Myocyte (in vitro differentiated cells): ENCODE data around the gene RAB4A. TPM values are rescaled to one million over a fixed set of nuclear protein-coding genes. Genes with fewer than 3 reads are reported as not detected.
"Not testable (repeated sequence)": the region's sequence is repeated elsewhere in the genome, so short reads cannot be mapped to it uniquely, and the experiment has no call there.

Experiments used
- DNase-seq: peaks from one replicate; pipeline ENCODE4 v3.0.0-alpha.2; 2012; ENCODE audit warnings: low read depth
- total RNA-seq: library from RNA; depleted of rRNA; stranded (reverse); fragments of >200 nt; gene quantifications from 2 replicates; pipeline ENCODE4 v1.2.3, GENCODE V29; 2014

Gene RAB4A
- total RNA-seq, 1 donor from 2014 or later: 18.7 TPM

DNA sequence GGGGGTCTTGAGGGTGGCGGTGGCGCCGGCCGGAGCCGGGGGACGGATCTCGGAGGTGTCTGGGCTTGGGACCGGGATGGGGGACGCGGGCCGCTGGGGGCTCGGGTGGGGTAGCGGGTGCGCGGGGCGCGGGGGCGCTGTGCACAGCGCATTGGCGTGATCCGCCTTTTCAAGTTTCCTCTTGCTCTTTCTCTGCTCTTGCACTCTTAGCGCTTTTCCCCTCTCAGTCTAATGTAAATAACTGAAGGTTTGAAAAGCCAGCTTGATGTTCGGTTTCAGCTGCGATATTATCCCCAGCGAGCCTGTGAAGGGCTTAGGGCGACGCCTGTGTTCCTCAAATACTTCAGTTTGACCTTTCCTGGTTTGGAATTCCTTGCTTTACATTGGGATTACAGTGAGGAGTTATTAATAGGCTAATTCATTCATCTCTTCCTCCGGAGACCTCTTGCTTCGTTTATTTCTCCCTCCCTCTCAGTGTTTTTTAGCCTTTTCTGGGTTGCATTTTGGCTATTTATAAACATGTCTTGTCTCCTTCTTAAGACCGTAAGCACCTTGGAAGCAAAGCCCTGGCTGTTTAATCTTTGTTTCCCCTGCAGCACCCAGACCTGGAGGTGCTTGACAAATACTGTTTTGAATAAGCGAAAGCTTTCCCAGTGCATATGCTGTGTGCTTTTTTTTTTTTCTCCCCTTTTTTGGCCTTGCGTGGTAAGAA, 693 bp downstream of the RAB4A start:
- peak; percentile 27 for DNase-seq

DNA sequence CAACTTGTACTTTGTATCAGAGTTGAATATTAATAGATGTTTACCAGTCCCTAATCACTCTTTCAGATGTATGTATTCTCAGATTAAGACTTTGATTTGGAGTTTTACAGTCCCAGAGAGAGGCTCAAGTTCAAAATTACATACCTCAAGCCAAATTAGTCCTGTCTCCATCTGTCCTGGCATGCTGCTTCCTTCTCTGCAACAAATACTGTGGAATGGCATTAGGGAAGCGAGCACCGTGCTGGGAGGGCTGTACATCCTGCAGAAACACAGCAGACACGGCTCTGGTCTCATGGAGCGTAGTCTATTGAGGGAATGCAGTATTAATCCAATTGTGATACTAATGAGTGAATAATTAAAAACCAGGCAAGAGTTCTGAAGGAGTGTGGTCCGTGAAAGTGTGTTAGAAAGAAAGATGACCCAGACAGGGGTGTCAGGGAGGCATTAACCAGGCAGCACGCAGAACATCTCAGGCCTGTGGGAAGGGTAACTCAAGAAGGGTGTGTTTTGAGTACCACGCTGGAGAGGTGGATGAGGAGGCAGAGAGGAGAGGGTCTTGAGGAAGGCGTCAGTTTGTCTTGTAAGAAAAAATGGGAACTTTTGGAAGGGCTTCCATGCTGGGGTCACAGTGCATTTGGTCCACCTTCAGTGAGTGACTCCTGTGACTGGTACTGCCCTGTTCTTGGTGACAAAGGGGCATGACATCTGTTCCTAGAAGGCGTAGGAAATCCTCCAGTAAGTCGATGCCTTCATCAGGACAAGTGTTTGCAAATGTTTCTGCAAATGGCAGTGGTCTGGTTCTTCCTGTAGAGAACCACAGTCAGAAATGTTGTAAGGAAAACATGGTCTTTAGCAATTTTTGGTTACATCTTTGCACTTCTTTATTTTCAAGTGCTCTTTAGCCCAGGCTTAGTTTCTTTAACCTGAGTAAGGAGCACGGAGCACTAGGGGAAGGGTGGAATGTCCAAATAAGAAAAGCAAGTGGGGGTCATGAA, 1.6 kb downstream of the RAB4A start:
- DNase-seq: no peak

DNA sequence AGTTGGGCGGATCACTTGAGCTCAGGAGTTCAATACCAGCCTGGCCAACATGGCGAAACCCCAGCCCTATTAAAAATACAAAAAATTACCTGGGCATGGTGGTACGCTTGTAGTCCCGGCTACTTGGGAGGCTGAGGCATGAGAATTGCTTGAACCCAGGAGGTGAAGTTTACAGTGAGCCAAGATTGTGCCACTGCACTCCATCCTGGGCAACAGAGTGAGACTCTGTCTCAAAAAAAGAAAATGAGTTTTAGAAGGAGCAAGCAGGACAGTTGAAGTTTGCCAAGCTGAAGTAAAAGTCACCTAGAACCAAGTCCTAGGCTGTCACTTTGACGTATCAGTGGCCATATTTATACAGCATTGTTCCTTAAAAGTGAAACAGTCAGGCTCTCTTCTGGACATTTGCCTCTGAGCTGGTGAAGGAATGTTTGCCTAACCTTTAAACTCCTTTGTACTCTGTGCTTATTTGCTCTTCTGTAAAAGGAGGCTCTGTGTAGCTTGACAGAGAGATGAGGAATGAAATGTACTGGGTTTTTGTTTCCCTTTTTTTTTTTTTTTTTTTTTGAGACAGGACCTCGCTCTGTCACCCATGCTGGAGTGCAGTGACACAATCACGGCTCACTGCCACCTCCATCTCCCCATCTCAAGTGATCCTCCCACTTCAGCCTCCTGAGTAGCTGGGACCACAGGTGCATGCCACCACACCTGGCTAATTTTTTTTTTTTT, 2.8 kb downstream of the RAB4A start:
- DNase-seq: no peak

DNA sequence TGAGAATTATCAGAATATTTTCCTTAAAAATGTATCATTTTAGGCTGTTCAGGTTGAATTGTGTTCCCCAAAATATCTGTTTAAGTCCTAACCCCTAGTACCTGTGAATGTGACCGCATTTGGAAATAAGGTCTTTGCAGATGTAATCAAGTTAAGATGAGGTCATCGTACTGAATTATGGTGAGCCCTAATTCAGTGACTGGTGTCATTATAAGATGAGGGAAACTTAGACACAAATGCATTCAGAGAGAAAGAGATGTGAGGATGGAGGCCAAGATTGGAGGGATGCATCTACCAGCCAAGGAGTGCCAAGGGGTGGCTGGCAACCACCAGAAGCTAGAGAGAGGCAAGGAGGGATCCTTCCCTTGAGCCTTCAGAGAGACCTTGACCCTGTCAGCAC, 4.1 kb downstream of the RAB4A start:
- DNase-seq: no peak

DNA sequence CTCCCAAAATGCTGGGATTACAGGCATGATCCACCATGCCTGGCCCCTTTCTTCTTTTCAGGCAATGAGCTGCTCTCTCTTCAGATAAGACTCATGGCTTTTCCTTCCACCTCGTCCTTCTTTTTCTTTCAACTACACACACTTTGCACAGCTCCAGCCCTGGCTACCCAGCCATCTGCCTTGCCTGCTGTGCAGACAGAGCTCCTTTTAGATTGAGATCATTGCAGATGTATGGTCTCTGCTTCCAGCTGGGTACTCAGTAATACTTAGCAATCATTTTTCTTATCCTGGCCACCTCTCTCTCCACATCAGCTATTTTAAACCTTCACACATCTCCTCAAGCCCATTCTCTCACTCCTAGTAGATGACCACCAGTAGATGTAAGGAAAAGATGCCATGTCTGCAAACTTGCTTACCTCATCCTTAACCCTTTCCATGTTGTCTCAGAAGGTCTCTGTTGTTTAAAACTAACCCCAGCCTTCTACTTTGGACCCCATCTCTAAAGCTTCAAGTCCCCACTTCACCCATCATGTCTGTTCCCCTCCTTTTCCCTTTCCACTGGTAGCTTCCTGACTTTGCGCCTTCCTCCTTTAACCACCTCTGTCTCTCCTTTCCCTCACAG, 7.3 kb downstream of the RAB4A start:
- no peak for DNase-seq

DNA sequence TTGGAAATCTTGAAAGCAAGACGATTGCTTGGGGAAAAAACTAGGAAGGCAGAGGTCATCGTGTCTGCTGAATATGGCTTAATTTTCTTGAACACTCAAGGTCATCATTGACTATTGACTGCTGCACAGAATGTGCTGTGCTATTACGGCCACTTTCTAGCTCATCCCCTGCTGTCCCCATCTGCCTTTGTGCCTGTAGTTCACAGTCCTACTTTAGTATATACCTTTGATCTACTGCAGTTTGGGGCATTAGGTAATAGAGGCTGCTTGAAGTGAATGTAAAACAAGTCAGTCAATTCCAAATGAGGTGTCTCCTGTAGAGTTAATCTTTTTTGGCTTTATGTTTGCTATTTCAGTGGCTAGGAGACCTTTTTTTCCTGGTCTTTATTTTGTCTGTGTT, 8.3 kb downstream of the RAB4A start:
- no peak for DNase-seq

DNA sequence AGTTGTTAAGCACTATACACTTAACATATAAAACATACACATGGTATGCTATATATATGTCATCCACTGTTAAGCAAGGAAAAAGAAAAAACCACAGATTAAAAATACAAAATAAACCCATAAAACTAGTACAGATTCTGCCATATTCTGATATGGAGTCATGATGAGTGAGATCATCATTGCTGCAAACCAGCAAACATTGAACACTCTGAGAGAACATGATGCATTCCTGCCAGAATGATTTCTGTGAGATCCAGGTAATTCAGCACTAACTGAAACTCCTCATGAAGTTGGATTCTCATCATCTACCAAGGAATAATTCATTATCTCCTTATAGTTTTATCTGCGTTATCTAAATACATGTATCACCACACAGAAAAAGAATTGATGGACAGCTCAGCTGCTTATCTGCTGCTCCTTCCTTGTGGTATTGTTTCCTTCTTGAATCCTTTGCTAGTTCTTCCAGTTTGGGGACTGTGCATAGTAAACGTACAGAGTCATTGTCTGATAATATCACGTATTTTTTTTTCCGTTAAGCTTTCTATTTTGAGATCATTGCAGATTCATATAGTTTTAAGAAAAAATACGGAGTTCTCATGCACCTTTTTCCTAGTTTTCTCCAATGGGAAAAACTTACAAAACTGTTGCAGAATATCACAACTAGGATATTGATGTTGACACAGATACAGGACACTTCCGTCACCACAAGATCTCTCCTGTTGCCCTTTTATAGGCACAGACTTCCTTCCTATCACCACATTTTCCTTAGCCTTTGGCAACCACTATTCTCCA, 9.3 kb downstream of the RAB4A start:
- DNase-seq: no peak

DNA sequence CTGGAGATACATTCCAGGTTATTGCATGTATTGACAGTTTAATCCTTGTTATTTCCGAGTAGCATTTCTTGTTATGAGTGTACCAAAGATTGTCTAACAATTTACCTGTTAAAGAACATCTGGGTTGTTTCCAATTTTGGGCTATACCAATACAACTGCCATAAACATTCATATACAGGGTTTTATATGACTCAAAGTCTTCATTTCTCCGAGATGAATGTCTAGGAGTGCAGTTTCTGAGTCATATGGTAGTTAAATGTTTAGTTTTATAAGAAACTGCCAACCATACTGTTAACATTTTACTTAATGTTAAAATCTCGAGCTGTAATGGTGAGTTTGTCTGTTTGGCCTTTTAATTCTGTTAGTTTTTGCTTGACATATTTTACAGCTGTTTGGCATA, 10.0 kb downstream of the RAB4A start:
- no peak for DNase-seq

DNA sequence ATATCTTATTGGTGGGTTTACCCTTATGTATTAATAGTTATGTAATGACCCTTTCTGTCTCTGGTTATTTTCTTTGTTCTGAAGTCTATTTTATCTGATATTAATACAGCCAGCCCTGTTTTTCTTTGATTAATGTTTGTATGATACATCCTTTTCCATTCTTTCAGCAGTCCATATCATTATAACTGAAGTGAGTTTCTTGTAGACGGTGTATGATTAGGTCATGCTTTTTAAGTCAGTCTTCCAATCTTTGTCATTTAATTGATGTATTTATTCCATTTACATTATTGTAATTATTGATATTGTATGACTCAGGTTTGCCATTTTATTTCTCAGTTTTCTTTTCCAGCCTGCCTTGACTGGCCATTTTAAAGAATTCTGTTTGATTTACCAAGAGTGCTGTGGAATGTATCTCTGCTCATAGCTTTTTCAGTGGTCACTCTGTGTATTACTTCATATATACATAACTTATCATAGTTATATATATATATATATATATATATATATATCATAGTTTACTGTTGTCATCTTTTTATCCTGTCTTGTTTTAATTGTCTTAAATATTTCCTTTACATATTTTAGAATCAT, 10.5 kb downstream of the RAB4A start:
- DNase-seq: no peak

DNA sequence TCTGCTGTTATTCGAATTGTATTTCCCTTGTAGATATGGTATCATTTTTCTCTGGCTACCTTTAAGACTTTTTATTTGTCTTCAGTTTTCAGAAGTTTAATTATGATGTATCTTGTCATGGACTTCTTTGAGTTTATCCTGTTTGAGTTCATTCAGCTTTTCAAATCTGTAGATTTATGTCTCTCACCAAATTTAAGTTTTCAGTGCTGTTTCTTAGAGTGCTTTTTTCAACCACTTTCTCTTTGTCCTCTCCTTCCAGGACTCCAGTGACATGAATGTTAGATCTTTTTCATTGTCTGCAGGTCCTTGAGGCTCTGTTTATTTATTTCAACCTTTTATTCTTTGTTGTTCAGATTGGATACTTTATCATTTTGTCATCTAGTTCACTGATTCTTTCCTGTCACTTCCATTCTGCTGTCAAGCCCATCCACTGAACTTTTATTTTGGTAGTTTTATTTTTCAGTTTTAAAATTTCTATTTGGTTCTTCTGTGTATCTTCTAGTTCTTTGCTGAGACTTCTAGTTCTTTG, 11.4 kb downstream of the RAB4A start:
- no peak for DNase-seq

DNA sequence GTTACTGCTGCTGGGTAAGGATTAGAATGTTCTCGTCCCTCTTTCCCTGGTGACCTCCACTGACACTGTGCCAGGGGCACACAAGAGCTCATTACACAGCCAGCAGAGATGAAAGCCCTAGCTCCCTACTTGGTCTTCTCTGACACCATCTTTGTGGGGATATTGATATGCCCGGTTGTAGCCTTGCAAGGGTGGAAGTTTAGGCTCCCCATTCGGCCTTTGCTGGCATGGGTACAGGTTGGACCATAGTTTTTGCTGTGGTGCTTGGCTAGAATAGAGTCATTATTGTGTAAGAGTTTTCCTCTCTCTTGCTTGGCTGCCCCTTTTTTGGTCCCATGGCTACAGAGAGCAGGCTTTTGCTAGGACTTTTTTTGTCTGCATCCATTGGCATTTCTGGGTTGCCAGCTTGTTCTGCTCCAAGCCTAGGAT, 12.3 kb downstream of the RAB4A start:
- DNase-seq: no peak

DNA sequence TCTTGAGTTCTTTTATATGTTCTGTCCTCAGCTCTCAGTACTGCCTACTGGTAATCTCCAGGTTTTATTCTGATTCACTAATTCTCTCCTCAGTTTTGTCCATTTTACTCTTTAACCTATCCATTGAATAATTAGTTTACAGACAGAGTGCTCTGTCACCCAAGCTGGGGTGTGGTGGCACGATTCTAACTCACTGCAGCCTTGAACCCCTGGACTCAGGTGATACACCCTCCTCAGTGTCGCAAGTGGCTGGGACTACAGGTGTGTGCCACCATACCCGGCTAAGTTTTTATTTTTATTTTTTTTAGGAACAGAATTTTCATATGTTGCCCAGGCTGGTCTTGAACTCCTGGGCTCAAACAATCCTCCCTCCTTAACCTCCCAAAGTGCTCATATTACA, 14.0 kb downstream of the RAB4A start:
- DNase-seq: no peak

DNA sequence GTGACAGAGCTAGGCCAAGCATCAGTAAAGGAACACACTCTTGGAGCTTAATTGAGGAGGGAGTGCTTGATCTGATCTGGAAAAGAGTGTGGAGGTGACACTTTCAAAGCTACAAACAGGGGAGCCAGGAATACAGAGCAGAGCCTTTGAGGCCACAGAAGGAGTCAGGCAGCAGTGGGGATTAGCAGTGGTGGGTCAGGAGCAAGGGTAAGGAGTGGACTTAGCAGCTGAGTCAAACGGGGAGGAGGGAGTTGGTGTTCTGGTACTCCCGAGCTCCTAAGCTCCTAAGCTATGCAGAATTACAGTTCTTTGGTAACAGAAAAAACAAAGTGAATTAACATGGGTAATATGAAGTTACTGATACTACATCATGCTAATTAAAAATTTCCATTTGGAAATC, 14.5 kb downstream of the RAB4A start:
- DNase-seq: no peak

DNA sequence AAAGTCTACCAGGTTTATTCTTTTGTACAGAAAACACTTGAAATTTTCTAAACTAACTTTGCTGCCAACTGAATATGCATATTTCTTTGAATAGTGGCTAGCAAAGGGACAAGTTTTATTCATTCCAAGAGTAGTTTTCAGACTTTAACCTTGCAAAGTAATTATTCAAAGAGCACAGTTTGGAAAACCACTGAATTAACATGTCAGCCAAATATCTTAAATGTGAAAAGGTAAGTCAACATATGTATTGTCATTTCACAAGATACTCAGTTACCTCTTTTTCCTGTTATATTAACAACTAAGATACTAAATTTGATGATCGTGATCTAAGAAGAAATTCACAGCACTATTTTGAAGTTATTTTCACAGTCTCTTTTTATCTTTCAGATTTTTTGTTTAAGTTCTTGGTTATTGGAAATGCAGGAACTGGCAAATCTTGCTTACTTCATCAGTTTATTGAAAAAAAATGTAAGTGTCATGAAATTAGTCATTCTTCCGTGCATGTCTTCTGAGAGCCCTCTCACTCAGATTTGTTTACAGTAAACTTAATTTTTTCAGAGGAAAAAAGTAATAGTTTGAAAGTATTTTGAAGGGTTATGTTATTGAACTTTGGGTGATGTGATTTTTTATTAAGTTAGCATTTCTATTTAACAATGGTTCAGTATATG, 15.3 kb downstream of the RAB4A start:
- no peak for DNase-seq

DNA sequence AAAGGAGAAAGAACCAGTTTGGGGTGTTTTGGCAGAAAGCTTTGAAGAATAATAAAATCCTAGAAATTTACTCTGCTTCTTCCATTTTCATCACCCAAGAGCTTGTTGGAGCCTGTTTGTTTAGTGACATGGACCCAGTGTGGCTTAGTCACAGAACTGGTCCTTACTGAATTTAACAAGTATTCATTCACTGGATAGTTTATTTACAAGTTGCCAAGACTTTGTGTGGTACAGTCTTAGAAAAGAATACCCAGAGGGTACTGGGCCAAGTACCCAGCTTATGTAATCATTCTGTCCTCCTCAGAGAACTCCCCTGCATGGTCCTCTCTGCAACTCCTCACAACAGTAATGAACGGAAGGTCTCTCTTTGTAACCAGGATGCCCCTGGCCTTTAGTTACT, 16.4 kb downstream of the RAB4A start:
- no peak for DNase-seq

DNA sequence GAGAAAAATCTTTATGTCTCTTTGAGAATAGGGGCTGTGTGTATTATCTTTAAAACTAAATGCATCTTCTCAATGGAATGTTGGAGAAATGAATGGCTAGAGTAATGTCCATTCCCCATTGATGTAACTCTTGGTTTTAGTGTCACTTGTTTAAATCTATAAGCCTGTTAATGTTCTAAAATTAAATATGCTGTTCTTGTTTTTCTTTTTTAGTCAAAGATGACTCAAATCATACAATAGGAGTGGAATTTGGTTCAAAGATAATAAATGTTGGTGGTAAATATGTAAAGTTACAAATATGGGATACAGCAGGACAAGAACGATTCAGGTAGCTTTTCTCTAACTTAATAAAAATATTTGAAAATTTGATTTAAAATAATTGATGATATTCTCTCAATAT, 17.6 kb downstream of the RAB4A start:
- DNase-seq: no peak

DNA sequence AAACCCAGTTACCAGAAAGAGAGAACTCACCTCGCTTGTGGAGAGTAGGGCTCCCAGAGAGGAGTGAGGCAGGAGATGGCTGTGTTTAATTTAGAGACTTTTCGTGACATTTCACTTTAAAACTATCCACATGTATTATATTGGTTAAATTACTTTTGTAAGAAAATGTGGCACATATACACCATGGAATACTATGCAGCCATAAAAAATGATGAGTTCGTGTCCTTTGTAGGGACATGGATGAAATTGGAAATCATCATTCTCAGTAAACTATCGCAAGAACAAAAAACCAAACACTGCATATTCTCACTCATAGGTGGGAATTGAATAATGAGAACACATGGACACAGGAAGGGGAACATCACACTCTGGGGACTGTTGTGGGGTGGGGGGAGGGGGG, 20.8 kb downstream of the RAB4A start:
- not testable (repeated sequence) for DNase-seq

DNA sequence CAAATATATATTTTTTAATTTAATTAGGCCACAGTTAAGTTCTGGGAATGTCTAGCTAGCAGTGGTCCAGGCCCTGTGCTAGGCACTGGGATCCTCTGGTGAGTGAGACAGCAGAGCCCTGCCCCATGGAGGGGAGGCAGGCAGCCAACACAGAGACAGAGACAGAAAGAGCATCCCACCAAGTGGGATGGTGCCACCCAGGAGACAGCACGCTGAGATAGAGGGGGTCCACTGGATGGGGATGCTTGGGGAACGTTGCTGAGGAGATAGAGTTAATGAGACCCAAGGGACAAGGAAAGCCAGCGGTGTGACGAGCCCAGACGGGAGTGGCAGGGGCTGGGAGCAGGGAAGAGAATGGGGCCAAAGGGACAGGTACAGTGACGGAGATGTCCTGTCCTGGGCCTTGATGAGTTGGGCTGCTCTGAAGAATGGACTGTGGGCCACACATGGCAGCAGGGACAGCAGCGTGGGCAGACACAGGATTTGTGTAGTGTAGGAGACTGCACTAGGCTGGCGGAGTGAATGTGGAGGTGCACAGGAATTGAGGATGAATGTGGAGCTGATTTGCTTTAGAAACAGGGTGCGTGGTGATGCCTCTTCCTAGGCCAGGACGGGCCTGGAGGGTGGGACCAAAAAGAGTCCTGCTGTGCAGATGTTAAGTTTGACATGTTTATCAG, 22.8 kb downstream of the RAB4A start:
- no peak for DNase-seq

DNA sequence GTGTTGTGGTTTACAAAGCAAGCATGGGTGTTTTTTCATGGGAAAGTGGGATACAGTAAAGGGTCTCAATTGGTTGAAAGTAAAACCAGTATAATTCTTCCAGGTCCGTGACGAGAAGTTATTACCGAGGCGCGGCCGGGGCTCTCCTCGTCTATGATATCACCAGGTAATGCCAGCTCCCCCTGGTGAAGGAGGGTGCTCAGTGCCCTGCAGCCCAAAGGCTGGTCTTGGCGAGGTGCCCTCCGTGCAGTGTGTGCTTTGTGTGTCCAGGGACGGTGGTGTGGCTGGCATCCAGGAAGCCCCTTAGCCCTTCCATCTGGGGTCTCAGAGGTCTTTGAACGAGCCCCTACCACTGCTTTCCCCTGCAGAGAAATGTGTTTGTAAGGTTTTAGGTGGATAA, 24.8 kb downstream of the RAB4A start:
- DNase-seq: no peak
